GM06990 (cell line): ENCODE results near the gene CD8A.

Experiments used
- DNase-seq: peaks from one replicate; pipeline ENCODE4 v3.0.0-alpha.2; 2011; ENCODE audit not compliant: insufficient read length; ENCODE audit errors: extremely low read depth
- H3K27me3 ChIP-seq: replicated peaks from 2 replicates; pipeline ENCODE4 v1.6.0; 2011; ENCODE audit warnings: low read length; ENCODE audit not compliant: control insufficient read depth, insufficient read depth
- H3K36me3 ChIP-seq: 2 replicates; pipeline ENCODE4 v1.5.1; 2011; ENCODE audit warnings: low read length; ENCODE audit not compliant: control insufficient read depth, insufficient read depth
- H3K4me3 ChIP-seq: replicated peaks from 2 replicates; pipeline ENCODE4 v1.5.1; 2011; ENCODE audit warnings: low read depth, mild to moderate bottlenecking, control low read depth, low read length
- CTCF ChIP-seq: IDR thresholded peaks from 2 replicates; pipeline ENCODE4 v1.5.1; 2011; ENCODE audit warnings: low read length, control low read depth, mild to moderate bottlenecking, inconsistent platforms; ENCODE audit not compliant: insufficient read depth, poor library complexity, severe bottlenecking

Gene CD8A

DNA sequence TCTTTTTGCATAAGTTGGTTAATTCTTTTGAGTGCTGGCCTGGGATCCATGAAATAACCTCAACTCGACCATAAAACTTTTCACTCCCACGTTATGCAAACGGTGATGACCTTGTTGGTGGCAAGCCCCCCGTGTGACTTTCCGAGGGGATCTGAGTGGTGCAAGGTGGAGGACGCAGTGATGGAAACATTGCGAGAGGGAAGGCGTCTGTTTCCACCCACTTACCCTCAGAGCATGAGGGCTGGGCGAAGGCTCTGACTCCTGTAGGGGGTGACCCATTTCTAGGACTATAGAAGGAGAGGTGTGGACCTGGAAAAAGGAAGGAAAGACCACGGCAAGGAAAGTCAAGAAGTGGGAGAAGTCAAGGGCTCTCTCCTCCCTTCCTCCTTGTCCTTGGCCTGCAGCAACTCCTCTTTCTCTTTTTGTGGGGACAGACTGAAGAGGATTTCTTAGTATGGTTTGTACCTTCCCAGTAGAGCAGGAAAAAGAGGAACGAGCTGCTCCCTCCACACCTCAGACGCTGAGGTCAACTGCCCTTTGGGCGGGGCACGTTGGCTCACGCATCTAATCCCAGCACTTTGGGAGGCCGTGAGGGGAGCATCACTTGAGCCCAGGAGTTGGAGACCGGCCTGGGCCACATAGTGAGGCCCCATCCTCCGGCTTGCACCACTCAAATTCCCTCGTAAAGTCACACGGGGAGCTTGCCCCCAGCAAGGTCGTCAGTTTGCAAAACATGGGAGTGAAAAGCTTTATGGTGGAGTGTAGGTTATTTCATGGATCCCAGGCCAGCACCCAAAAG, 15.5 kb upstream of the CD8A start:
- Histone ChIP-seq H3K4me3 (no peak overlapping the region), H3K36me3 (no peaks in the 10 kb centered on the region), H3K27me3 (no peaks in the 10 kb centered on the region; the same call in 1 of the 2 replicates)
- DNase-seq, result no peak
- no peak for TF ChIP-seq CTCF

- H3K27me3 ChIP-seq, result no peaks in the 10 kb centered on the region; the same call in 1 of the 2 replicates
- DNase-seq, result no peak
- TF ChIP-seq CTCF, result no peak
- no peak overlapping the region for H3K4me3 ChIP-seq
- no peaks in the 10 kb centered on the region for H3K36me3 ChIP-seq
These were observed 10.3 kb upstream of the CD8A start for GRCh38 chr2:86800856-86801567.

DNA sequence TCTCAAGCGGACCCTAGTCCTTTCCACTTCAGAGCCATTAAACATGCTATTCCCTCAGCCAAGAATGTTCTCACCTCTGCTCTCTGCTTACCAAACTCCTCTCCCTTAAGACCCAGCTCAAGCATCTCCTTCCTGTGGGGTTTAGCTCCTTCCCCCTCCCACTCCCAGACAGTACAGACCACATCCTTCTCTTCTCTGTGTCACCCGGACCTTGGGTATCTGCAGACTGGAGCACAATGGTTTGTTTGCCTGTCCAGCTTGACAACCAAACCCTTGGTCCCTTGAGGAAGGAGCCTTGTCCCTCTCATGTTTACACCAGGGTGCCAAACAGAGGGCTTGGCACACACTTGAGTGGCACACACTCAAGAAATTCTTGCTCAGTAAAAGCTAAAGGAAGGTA, 4.1 kb upstream of the CD8A start:
- H3K4me3 ChIP-seq, result no peak overlapping the region
- H3K27me3 ChIP-seq, result no peaks in the 10 kb centered on the region; the same call in 1 of the 2 replicates
- TF ChIP-seq CTCF, result no peak
- no peak for DNase-seq
- no peaks in the 10 kb centered on the region for H3K36me3 ChIP-seq

- no peak for TF ChIP-seq CTCF
- H3K36me3 ChIP-seq, result no peaks in the 10 kb centered on the region
- DNase-seq, result no peak
- H3K27me3 ChIP-seq, result no peaks in the 10 kb centered on the region; the same call in 1 of the 2 replicates
- no peak overlapping the region for H3K4me3 ChIP-seq
These were observed 3.0 kb upstream of the CD8A start for GRCh38 chr2:86793752-86794151.

DNA sequence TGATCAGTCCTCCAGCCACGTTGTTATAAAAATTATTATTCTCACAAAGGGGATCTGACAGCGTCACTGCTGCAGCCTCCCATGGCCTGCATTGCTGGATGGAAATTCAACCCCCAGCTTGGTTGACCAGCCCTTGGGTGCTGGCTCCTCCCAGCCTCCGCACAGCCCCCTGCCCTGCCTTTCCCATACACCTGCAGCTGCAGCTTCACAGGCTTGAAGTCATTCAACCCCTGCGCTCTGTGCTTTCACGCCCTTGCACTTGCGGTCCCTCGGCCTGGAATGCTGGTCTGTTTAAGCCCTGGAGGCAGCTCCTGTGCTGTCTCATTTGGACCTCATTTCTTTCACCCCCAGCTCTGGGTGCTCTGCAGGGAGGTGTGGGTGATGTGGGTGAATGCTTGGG, 860 bp upstream of the CD8A start:
- no peak for TF ChIP-seq CTCF
- Histone ChIP-seq H3K36me3 (no peaks in the 10 kb centered on the region), H3K4me3 (no peak overlapping the region), H3K27me3 (no peaks in the 10 kb centered on the region; the same call in 1 of the 2 replicates)
- DNase-seq, result no peak
